Osteocyte (in vitro differentiated cells): ENCODE results near the gene INHBE. TPM values are rescaled to one million over a fixed set of nuclear protein-coding genes. Genes with fewer than 3 reads are reported as not detected.
A peak's percentile ranks its signal among the peaks of the same experiment; 100 is the strongest.
"Not testable (repeated sequence)": the region's sequence is repeated elsewhere in the genome, so short reads cannot be mapped to it uniquely, and the experiment has no call there.

ENCODE experiments used
- DNase-seq: peaks from one replicate; pipeline ENCODE4 v3.0.0; 2021; ENCODE audit warnings: mixed read lengths; ENCODE audit not compliant: unreplicated experiment; ENCODE audit errors: extremely low spot score
- H3K27ac Mint-ChIP-seq: one replicate; pipeline ENCODE4 v1.8.0; 2021; ENCODE audit warnings: mild to moderate bottlenecking, mixed read lengths; ENCODE audit not compliant: unreplicated experiment
- H3K27me3 Mint-ChIP-seq: one replicate; pipeline ENCODE4 v1.8.0; 2021; ENCODE audit warnings: mixed read lengths; ENCODE audit not compliant: unreplicated experiment
- H3K36me3 Mint-ChIP-seq: one replicate; pipeline ENCODE4 v1.8.0; 2021; ENCODE audit warnings: mixed read lengths; ENCODE audit not compliant: unreplicated experiment
- H3K4me1 Mint-ChIP-seq: one replicate; pipeline ENCODE4 v1.8.0; 2021; ENCODE audit warnings: mixed read lengths; ENCODE audit not compliant: unreplicated experiment
- H3K4me3 Mint-ChIP-seq: one replicate; pipeline ENCODE4 v1.8.0; 2021; ENCODE audit warnings: mild to moderate bottlenecking, moderate library complexity, mixed read lengths; ENCODE audit not compliant: unreplicated experiment
- H3K9me3 Mint-ChIP-seq: one replicate; pipeline ENCODE4 v1.8.0; 2021; ENCODE audit warnings: mixed read lengths; ENCODE audit not compliant: unreplicated experiment
- CTCF ChIP-seq: fragments of 200-600 bp; sonication (generic); IDR thresholded peaks from 2 replicates; pipeline ENCODE4 v1.5.0; 2021; ENCODE audit warnings: antibody characterized with exemption, mild to moderate bottlenecking, moderate library complexity
- long read RNA-seq: library from polyadenylated mRNA; unstranded; transcript quantifications from one replicate; pipeline ENCODE4 v2.0.0, GENCODE V29; 2021
- total RNA-seq: library from RNA; stranded (reverse); gene quantifications from 2 replicates; pipeline ENCODE4 v1.2.1, GENCODE V29; 2021

Gene INHBE
- total RNA-seq: 1.0 and 1.3 TPM in 2 replicates
- long read RNA-seq, partial matches to known transcripts: 0 of 1 reads
- long read RNA-seq, other reads (novel, unspliced or antisense): 0 of 1 reads

DNA sequence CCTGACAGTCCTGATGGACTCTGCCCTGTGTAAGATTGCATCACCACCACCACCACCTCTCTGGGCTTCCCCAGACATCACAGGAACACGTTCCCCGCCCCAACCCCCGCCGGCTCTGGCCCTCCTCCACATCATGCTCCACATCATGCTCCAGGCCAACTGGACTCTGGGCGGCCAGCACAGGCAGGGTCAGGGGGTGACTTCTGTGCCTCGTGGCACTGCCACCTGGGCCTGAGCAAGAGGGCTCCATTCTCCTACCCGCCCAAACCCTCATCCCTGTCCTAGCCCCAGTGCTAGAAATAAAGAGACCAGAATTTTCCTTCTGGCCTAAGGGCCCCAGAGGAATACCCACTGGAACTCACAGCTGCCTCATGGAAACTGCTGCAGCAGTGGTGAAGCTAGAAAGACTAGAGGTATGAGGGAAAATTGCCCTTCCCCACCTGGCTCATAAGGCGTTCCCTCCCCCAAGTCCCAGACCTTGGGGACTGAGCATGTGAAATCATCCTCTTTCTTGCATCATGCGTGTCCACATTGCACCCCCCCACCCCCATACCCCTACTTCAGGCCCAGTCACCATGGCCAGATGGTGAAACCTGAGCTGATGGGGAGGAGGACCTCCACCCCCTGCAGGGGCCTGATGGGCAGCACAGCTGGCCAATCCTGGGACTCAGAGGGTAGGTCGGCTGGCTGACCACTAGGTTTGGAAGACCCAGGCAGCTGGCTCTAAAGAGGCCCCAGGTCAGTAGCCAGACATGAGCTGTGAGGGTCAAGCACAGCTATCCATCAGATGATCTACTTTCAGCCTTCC lies at the start of gene INHBE:
Gene INHBE, plus strand, starts transcription at position 742 of the 808 bp plus-strand sequence. CDS start 230 bp downstream, outside the sequence.
- TF ChIP-seq CTCF: no peak

DNA sequence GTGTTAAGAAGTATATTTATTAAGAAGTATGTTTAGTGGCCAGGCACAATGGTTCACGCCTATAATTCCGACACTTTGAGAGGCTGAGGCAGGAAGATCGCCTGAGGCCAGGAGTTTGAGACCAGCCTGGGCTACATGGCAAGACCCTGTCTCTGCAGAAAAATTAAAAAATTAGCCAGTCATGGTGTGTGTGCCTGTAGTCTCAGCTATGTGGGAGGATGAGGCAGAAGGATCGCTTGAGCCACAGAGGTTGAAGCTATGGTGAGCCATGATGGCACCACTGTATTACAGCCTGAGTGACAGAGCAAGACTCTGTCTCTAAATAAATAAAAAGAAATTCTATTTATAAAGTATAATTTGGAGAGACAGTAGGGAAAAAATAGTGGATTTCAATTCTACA lies 44.6 kb upstream of the INHBE start:
- Mint-ChIP-seq H3K4me3 (no peak overlapping the region), H3K9me3 (no peaks in the 10 kb centered on the region), H3K36me3 (peaks cover 5% of the 10 kb centered on the region), H3K4me1 (peaks cover 3% of the 10 kb centered on the region), H3K27ac (no peak overlapping the region), H3K27me3 (no peaks in the 10 kb centered on the region)
- TF ChIP-seq CTCF: no peak
- no peak for DNase-seq

More for the DNA sequence above, at the start of gene INHBE:
- Mint-ChIP-seq H3K4me3 (no peak within 1 kb of the TSS), H3K4me1 (peaks cover 37% of the 10 kb centered on the region), H3K36me3 (no peaks in the 10 kb centered on the region), H3K9me3 (no peaks in the 10 kb centered on the region), H3K27ac (peak within 1 kb of the TSS; percentile 75), H3K27me3 (no peaks in the 10 kb centered on the region)
- no peak for DNase-seq

- not testable (repeated sequence) for H3K4me1 Mint-ChIP-seq, H3K9me3 Mint-ChIP-seq, DNase-seq, H3K4me3 Mint-ChIP-seq, H3K36me3 Mint-ChIP-seq, H3K27ac Mint-ChIP-seq, H3K27me3 Mint-ChIP-seq
These were observed 40.9 kb upstream of the INHBE start for GRCh38 chr12:57414160-57414559.

- Mint-ChIP-seq H3K27me3 (no peaks in the 10 kb centered on the region), H3K9me3 (no peaks in the 10 kb centered on the region), H3K36me3 (peaks cover 1% of the 10 kb centered on the region), H3K4me3 (no peak overlapping the region), H3K27ac (no peak overlapping the region), H3K4me1 (peaks cover 3% of the 10 kb centered on the region)
- no peak for DNase-seq
- no peak for TF ChIP-seq CTCF
These were observed 40.0 kb upstream of the INHBE start for GRCh38 chr12:57415088-57415487.

DNA sequence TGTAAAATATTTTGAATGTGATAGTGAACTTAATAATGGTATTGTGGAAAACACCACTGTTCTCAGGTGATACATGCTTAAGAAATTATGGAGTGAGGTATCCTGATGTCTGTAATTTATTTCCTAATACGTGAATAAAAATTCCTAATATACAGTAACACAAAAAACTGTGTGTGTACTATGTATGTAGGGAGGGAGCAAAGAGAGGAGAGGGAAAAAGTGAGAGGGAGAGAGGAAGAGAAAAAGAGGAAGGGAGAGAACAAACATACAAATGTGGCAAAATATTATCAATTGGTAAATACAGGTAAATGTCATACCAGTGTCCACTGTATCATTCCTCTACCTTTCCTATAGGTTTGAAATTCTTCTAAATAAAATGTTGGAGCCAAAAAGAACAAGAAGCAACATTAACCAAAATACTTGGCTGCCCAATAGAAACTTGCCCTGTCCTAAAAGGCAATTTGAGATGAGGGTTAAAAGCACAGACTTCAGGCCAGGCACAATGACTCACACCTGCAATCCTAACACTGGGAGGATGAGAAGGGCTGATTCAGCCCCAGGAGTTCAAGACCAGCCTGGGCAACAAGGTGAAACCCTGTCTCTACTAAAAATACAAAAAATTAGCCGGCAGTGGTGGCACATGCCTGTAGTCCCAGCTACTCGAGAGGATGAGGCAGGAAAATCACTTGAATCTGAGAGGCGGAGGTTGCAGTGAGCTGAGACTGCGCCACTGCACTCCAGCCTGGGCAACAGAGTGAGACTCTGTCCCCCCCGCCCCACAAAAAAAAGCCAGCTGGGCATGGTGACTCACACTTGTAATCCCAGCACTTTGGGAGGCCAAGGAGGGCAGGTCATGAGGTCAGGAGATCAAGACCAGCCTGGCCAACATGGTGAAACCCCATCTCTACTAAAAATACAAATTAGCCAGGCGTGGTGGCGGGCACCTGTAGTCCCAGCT lies 38.8 kb upstream of the INHBE start:
- Mint-ChIP-seq H3K9me3 (no peaks in the 10 kb centered on the region), H3K27me3 (no peaks in the 10 kb centered on the region), H3K36me3 (peaks cover 7% of the 10 kb centered on the region), H3K4me1 (peaks cover 3% of the 10 kb centered on the region), H3K27ac (no peak overlapping the region), H3K4me3 (no peak overlapping the region)
- TF ChIP-seq CTCF: no peak
- no peak for DNase-seq
